ENCODE measurements around the gene C1orf87. TPM values are rescaled to one million over a fixed set of nuclear protein-coding genes. Genes with fewer than 3 reads are reported as not detected.

C1orf87 gene
- total and polyA plus RNA-seq, 10 donors: not detected

- Histone ChIP-seq H3K36me3 (no peaks in the 10 kb centered on the region), H3K9me3 (no peaks in the 10 kb centered on the region), H3K4me1 (no peaks in the 10 kb centered on the region), H3K27ac (peak overlapping the region in 6 of 8 donors; percentile 48 to 62 (median 52)), H3K27me3 (replicated peaks in 1 of 7) (peaks cover 0 to 9% (median 0%) of the 10 kb centered on the region in 7 donors), H3K4me3 (no peak overlapping the region)
- WGBS, 5 donors: 77 to 88% (median 85%) methylated on average over 4 of the region's 4 CpGs
- intact Hi-C loops (cut with DNase I; ENCODE audit: low total_unique reads): no loop called here
- TF ChIP-seq, protein P1, sequence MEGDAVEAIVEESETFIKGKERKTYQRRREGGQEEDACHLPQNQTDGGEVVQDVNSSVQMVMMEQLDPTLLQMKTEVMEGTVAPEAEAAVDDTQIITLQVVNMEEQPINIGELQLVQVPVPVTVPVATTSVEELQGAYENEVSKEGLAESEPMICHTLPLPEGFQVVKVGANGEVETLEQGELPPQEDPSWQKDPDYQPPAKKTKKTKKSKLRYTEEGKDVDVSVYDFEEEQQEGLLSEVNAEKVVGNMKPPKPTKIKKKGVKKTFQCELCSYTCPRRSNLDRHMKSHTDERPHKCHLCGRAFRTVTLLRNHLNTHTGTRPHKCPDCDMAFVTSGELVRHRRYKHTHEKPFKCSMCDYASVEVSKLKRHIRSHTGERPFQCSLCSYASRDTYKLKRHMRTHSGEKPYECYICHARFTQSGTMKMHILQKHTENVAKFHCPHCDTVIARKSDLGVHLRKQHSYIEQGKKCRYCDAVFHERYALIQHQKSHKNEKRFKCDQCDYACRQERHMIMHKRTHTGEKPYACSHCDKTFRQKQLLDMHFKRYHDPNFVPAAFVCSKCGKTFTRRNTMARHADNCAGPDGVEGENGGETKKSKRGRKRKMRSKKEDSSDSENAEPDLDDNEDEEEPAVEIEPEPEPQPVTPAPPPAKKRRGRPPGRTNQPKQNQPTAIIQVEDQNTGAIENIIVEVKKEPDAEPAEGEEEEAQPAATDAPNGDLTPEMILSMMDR (IDR thresholded peaks at IDR 0.05 in 8 of 11, conservative IDR thresholded peaks at IDR 0.05 in 3 of 11): no peak
- peak in 1 of 3 donors; percentile 41 for TF ChIP-seq POLR2AphosphoS5 (IDR thresholded peaks at IDR 0.05)
- DNase-seq: no peak
Measured at GRCh38 chr1:59994302-59995198, 79.0 kb downstream of the C1orf87 start.

GRCh38 chr1:59992040-59992820 lies 81.3 kb downstream of the C1orf87 start:
- TF ChIP-seq POLR2AphosphoS5 (IDR thresholded peaks at IDR 0.05) (no peak), POLR2A (IDR thresholded peaks at IDR 0.05) (no peak)
- TF ChIP-seq, protein P1 (IDR thresholded peaks at IDR 0.05 in 8 of 11, conservative IDR thresholded peaks at IDR 0.05 in 3 of 11): no peak
- Histone ChIP-seq H3K9me3 (no peaks in the 10 kb centered on the region), H3K36me3 (no peaks in the 10 kb centered on the region), H3K27me3 (replicated peaks in 1 of 7) (peaks cover 0 to 8% (median 0%) of the 10 kb centered on the region in 7 donors), H3K4me1 (no peaks in the 10 kb centered on the region), H3K4me3 (no peak overlapping the region), H3K27ac (no peak overlapping the region)
- intact Hi-C loops (cut with DNase I; ENCODE audit: low total_unique reads): no loop called here
- no peak for DNase-seq
- 72 to 83% (median 73%) methylated on average over 5 of the region's 5 CpGs for WGBS, 5 donors

DNA sequence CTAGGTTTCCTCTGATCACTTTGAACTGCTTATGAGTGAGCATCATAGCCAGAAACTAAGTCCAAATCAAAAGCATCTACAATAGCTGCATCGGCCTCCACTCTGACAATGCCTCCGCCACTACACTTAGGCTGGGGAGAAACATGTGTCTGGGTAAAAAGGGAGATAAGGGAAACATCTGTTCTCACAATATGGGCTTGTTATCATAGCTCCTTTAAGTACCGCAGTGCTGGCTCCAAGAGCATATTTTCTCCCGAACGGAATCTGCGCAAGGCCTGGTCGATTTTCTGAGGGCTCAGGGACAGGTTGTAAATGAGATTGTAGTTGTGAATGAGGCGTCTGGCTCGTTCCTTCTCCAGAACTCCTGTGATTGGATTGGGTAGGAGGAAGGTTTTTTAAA lies 83.1 kb downstream of the C1orf87 start:
- intact Hi-C loops (cut with DNase I; ENCODE audit: low total_unique reads): no loop called here
- Histone ChIP-seq H3K4me1 (no peaks in the 10 kb centered on the region), H3K27ac (no peak overlapping the region), H3K4me3 (no peak overlapping the region), H3K27me3 (replicated peaks in 1 of 7) (peaks cover 0 to 12% (median 0%) of the 10 kb centered on the region in 7 donors), H3K9me3 (no peaks in the 10 kb centered on the region), H3K36me3 (no peaks in the 10 kb centered on the region)
- TF ChIP-seq, protein P1 (IDR thresholded peaks at IDR 0.05 in 8 of 11, conservative IDR thresholded peaks at IDR 0.05 in 3 of 11): no peak
- TF ChIP-seq POLR2A (IDR thresholded peaks at IDR 0.05) (no peak), POLR2AphosphoS5 (IDR thresholded peaks at IDR 0.05) (no peak)
- WGBS, 5 donors: 68 to 89% (median 84%) methylated on average over 9 of the region's 9 CpGs
- no peak for DNase-seq

Measured in spleen (tissue), 11 donors.